Effector CD8-positive, alpha-beta T cell (primary cell): ENCODE results near the gene MISP.

Experiments used
- DNase-seq: peaks from one replicate; lab custom pipeline; 2025; lab: John Stamatoyannopoulos, UW

Gene MISP

DNA sequence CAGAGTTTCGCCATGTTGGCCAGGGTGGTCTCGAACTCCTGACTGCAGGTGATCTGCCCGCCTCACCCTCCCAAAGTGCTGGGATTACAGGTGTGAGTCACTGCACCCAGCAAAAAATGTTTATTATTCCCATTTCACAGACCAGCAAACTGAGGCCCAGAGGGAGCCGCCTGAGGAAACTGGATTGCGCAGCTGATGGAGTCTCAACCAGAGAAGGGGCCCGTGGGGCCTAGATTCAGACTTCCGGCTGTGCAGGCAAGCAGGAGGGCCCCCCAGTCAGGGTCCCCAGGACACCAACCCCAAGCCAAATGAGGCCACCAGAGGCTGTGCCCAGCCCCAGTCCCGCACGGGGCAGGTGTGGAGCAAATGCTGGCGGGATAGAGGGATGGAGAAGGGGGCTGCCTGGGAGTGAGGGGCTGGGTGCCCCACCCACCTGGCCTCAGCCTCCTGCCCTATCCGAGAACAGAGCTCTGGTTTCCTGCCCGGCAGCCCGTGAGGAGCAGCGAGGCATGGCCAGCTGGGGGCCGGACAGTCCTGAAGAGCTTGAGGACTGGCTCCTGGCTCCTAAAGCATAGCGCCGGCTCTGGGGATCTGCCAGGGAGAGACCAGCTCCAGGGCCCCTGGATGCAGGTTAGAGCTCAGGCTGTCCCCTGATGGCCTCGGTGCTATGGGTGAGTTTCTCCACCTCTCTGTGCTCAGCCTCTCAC, 22.0 kb downstream of the MISP start:
- DNase-seq, result no peak

DNA sequence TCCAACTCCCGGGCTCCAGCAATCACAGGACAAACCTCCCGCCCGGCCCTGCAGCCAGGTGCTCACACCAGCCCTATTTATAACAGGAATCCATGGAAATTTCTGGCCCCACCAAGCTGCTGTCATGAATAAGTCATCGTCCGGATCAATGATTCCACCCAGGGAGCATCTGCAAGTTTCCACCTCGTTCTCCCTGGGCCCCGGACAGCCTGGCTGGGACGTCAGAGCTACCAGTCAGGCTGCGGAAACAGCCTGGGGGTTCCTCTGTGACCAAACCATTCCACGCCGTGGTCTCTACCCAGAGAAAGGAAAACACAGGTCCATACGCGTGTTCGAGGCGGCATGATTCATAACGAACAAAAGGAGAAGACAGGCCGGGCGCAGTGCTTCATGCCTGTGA, 25.6 kb downstream of the MISP start:
- DNase-seq, result no peak

- DNase-seq, result no peak
These were observed 28.2 kb downstream of the MISP start for GRCh38 chr19:778910-779653.

DNA sequence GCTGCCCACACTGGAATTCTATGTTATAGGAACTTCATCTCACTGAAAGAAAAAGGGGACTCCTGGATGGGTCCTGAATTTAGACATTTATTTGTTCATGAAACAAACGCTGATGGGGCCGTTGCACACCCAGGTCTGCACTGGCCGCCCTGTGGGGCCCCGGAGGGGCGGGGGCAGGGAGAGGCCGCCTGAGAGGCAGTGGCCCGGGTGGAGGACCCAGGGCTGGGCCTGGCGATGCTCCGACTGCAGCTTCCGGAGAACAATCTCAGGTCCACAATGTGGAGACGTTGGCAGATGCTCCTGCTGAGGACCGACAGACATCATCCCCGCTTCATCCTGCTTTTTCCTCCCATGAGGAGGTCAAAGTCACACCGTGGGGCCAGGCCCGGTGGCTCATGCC, 30.0 kb downstream of the MISP start:
- no peak for DNase-seq

DNA sequence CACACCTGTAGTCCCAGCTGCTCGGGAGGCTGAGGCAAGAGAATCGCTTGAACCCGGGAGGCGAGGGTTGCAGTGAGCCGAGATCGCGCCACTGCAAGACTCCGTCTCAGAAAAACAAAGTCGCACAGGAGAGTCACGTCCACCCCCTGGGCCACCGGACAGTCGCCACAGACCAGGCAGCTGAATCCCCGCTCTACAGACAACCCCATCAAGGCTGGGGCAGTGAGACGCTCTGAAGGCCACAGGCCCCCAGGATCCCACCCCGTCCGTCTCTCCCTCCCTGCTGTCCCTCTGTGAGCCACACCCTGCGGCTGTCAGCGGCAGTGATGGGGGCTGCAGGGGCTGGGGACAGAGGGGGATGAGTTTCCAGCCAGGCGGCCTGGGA, 30.9 kb downstream of the MISP start:
- no peak for DNase-seq

GRCh38 chr19:782185-782877, 31.4 kb downstream of the MISP start:
- DNase-seq, result no peak

DNA sequence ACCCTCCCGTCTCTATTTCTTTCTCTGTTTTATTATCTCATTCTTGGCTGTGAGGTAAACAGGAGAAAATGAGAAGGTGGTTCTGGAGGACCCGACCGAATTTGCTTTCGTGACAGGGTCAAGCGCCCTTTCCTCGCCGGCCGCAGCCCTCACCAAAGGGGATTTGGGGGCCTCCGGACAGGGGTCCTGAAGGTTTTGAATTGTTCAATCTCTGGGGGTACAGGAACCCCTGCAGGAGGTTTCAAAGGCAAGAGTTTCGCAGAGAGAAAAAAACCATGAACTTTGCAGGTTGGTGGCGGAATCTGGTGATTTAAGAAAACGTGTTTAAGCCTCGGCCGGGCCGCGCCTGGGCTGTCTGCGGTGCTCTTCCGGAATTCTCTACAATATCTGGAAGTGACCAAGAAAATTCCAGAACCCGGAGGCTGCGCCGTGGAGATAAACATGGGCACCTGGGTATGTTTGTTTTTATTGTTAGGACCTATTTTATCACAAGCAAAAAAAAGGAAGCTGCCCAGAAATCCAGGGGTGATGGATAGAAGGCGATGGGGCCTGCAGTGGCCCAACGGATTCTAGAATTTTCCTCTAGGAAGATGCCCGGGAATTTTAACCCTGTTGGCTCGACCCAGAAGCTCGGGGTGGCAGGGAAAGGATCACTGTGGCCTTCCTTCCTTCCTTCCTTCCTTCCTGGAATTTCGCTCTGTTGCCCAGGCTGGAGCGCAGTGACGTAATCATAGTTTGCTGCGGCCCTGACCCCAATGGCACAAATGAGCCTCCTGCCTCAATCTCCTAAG, 32.2 kb downstream of the MISP start:
- no peak for DNase-seq

GRCh38 chr19:784541-784940, 33.6 kb downstream of the MISP start:
- DNase-seq, result no peak

DNA sequence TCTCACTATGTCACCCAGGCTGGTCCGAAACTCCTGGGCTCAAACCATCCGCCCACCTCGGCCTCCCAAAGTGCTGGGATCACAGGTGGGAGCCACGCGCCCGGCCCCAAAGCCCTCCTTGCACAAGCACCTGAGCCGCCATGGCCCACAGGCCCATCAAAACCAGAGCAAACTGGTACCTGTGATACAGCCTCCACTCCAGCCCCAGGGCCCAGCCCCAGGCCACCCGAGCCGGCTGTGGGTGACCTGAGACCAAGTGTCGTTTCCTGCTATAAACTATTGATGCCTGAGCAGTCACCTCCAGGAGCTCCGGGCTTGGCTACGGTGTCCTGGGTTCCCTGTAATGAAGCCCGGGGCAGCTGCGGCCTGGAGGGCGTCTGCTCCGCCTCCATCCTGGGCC, 36.6 kb downstream of the MISP start:
- DNase-seq, result no peak

DNA sequence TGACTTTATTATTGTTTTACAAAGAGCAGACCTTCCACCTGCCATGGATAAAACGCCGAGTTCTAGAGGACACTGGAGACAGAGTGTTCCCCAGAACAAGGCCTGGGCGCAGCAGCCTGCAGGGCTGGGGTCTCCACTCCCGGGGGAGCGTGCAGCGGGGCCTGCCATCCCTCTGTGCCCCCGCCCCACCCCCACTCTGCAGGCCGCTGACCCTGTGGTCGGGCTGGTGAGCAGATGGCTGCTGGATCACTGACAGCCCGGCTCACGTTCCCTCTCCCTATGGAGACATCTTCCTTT, 37.7 kb downstream of the MISP start:
- no peak for DNase-seq

DNA sequence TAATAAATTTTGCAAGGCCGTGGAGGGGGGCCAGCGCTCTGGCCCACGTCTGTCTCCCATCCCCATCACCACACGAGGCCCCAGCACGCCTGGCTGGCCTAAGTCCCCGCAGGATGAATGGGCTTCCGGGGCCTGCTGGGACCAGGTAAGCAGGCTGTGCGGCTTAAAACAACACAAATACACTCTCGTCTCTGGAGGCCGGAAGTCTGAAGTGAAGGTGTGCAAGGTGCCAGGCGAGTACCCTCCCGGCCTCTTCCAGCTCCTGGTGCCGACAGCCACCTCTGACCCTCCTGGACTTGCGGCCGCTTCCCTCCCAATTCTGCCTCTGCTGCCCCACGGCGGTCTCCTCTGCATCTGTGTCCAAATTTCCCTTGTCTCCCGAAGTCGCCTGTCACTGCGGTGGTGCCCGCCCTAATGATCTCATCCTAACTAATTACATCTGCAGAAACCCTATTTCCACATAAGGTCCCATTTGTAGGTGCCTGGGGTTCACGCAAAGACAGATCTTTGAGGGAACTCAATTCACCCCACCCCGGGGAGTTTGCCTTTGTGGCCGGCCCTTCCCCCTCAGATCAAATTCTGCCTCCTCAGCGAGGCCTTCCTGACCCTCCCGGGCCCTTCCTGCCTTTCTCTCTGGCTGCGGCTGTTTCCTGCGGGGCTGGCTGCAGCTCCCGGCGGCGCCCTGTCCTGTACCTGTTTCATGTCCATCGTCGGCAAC, 38.2 kb downstream of the MISP start:
- DNase-seq, result no peak

- DNase-seq, result no peak
These were observed 38.8 kb downstream of the MISP start for GRCh38 chr19:789701-790060.

DNA sequence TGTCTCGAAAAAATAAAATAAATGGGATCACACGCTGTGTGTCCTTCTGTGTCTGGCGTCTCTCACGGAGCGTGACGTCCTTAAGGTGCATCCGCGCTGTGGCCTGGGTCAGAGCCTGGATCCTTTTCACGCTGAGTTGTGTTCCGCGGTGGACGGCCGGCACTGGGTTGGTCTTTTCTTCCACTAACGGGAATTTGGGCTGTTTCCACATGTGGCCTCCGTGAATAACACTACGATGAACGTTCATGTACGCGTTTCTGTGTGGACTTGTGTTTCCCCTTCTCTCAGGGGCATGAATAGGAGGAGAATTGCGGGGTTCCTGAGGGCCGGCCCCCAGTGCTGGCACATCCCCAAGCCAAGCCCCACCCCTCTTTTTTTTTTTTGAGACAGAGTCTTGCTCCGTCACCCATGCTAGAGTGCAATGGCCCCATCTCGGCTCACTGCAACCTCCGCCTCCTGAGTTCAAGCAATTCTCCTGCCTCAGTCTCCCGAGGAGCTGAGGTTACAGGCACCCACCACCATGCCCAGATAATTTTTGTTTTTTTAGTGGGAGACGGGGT, 40.2 kb downstream of the MISP start:
- DNase-seq, result no peak

- DNase-seq, result no peak
These were observed 40.8 kb downstream of the MISP start for GRCh38 chr19:791567-792305.

DNA sequence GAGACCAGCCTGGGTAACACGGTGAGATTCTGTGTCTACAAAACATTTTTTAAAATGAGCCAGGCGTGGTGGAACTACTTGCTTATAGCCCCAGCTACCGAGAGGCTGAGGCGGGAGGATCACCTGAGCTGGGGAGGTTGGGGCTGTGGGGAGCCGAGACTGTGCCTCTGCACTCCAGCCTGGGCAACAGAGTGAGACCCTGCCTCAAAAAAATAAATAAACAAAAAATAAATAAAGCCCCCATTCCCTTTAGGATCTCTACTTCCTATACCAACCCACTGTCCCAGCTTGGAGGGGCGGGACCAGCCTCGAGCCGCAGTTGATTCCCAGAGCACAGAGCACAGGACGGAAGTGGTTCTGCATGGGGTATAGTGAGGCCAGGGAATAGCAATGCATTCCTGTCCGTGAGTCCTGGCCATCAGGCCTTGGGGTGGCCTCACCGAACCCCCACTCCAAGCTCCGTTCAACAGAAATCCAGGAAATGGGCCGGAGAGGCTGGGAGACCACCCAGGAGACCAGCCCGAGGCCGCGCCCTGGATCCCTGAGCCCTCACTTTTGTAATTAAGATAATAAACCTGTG, 41.5 kb downstream of the MISP start:
- DNase-seq, result no peak

GRCh38 chr19:793806-794205, 42.9 kb downstream of the MISP start:
- no peak for DNase-seq

DNA sequence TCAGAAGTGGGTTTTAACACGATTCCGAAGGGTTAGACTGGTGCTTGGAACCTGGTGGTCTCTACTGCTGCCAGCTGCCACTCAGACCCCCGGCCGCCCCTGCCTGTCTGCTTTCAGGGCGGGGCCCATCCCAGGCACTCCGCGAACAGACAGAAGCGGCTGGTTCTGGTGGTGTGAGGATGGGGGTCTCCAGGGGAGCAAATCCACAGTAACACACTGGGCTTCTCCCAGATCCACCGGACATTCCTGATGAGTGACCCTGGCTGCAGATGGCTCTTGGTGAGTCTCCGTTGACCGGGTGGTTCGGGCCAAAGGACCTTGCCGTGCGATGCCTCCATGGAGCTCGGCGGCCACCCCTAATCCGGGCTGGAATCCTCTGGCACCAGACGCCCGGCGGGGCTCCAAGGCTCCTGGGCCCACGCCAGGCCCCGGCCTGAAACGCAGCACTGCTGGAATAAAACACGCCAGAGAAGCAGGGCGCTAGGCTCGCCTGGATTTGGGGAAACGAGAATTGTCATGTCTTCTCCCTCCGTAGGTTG, 44.2 kb downstream of the MISP start:
- DNase-seq, result no peak

GRCh38 chr19:795691-796581, 45.0 kb downstream of the MISP start:
- no peak for DNase-seq
